ENCODE data around the gene CAT.

DNA sequence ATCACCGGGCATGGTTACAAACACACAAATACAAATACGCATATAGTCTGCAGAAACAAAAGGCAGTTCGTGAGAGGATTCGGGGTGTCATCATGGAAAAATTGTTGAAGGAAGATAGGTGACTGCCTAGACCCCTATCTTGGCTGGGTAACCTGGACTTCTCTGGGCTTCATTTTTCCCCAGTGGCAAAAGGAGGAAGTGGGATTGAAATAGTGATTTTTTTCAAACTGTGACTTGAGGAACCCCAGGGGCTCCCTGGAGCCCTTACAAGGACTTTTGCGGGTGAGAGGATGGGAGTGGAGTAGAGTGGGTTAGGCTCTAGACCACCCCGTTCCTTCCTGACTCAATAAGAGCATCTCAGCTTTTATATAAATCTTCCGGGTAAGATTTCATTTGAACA lies 75.9 kb downstream of the CAT start:
- TF ChIP-seq POLR2AphosphoS5 (IDR thresholded peaks at IDR 0.05; ENCODE audit: low read depth), result no peak
- TF ChIP-seq, protein P1, sequence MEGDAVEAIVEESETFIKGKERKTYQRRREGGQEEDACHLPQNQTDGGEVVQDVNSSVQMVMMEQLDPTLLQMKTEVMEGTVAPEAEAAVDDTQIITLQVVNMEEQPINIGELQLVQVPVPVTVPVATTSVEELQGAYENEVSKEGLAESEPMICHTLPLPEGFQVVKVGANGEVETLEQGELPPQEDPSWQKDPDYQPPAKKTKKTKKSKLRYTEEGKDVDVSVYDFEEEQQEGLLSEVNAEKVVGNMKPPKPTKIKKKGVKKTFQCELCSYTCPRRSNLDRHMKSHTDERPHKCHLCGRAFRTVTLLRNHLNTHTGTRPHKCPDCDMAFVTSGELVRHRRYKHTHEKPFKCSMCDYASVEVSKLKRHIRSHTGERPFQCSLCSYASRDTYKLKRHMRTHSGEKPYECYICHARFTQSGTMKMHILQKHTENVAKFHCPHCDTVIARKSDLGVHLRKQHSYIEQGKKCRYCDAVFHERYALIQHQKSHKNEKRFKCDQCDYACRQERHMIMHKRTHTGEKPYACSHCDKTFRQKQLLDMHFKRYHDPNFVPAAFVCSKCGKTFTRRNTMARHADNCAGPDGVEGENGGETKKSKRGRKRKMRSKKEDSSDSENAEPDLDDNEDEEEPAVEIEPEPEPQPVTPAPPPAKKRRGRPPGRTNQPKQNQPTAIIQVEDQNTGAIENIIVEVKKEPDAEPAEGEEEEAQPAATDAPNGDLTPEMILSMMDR (IDR thresholded peaks at IDR 0.05; ENCODE audit: insufficient read depth, low read length), result no peak
- TF ChIP-seq, protein P2, sequence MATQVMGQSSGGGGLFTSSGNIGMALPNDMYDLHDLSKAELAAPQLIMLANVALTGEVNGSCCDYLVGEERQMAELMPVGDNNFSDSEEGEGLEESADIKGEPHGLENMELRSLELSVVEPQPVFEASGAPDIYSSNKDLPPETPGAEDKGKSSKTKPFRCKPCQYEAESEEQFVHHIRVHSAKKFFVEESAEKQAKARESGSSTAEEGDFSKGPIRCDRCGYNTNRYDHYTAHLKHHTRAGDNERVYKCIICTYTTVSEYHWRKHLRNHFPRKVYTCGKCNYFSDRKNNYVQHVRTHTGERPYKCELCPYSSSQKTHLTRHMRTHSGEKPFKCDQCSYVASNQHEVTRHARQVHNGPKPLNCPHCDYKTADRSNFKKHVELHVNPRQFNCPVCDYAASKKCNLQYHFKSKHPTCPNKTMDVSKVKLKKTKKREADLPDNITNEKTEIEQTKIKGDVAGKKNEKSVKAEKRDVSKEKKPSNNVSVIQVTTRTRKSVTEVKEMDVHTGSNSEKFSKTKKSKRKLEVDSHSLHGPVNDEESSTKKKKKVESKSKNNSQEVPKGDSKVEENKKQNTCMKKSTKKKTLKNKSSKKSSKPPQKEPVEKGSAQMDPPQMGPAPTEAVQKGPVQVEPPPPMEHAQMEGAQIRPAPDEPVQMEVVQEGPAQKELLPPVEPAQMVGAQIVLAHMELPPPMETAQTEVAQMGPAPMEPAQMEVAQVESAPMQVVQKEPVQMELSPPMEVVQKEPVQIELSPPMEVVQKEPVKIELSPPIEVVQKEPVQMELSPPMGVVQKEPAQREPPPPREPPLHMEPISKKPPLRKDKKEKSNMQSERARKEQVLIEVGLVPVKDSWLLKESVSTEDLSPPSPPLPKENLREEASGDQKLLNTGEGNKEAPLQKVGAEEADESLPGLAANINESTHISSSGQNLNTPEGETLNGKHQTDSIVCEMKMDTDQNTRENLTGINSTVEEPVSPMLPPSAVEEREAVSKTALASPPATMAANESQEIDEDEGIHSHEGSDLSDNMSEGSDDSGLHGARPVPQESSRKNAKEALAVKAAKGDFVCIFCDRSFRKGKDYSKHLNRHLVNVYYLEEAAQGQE (IDR thresholded peaks at IDR 0.05; ENCODE audit: insufficient replicate concordance, low read depth), result no peak
